ENCODE data around the gene WDR72.

GRCh38 chr15:53681056-53681455 is 78.4 kb downstream of the WDR72 start:
- no peak for TF ChIP-seq CTCF (IDR thresholded peaks at IDR 0.05)
- TF ChIP-seq POLR2A (IDR thresholded peaks at IDR 0.05): no peak
